ENCODE measurements around the gene ASGR1. TPM values are rescaled to one million over a fixed set of nuclear protein-coding genes. Genes with fewer than 3 reads are reported as not detected.

ASGR1 gene
- total and polyA plus RNA-seq, 4 donors, result 127 to 728 (median 471) TPM

DNA sequence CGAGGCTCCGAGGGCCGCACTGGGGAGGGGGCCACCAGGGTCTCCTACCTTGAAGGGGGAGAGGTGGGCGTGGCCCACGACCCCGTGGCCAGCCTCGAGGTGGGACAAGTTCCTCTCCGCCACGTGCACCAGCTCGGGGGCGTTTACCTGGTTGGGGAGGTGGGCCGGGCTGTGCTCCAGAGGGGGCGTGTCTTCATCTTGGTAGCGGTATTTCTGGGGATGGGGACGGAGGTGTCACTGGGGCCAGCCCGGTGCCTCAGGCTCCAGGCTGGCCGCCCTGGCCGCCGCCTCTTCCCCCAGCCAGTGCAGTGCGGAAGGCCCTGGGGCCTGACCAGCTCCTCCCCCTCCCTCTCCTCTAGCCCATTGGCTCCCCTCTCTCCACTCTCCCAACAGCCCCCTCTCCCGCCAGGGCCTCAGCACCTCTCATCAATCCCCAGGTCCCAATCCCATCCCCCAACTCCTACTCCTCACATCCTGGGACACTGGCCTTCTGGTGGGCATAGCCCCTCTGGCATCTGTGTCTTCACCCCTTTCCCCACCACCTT lies 28.9 kb upstream of the ASGR1 start:
- H3K27me3 ChIP-seq (ENCODE audit: control insufficient read depth in 4 of 4, insufficient read depth in 4 of 4, low read length in 3 of 4), result no peaks in the 10 kb centered on the region
- no peak overlapping the region for H3K27ac ChIP-seq (ENCODE audit: low read depth in 1 of 2, low read length in 2 of 2)
- WGBS, result 67% methylated on average over 21 of the region's 21 CpGs
- H3K9ac ChIP-seq (ENCODE audit: low read depth in 1 of 2, low read length in 2 of 2), result no peak overlapping the region
- TF ChIP-seq TAF1 (conservative IDR thresholded peaks at IDR 0.05), result no peak
- TF ChIP-seq, protein P1, sequence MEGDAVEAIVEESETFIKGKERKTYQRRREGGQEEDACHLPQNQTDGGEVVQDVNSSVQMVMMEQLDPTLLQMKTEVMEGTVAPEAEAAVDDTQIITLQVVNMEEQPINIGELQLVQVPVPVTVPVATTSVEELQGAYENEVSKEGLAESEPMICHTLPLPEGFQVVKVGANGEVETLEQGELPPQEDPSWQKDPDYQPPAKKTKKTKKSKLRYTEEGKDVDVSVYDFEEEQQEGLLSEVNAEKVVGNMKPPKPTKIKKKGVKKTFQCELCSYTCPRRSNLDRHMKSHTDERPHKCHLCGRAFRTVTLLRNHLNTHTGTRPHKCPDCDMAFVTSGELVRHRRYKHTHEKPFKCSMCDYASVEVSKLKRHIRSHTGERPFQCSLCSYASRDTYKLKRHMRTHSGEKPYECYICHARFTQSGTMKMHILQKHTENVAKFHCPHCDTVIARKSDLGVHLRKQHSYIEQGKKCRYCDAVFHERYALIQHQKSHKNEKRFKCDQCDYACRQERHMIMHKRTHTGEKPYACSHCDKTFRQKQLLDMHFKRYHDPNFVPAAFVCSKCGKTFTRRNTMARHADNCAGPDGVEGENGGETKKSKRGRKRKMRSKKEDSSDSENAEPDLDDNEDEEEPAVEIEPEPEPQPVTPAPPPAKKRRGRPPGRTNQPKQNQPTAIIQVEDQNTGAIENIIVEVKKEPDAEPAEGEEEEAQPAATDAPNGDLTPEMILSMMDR (IDR thresholded peaks at IDR 0.05; ENCODE audit: low read depth, low read length, missing input control), result no peak
- TF ChIP-seq, protein P2, sequence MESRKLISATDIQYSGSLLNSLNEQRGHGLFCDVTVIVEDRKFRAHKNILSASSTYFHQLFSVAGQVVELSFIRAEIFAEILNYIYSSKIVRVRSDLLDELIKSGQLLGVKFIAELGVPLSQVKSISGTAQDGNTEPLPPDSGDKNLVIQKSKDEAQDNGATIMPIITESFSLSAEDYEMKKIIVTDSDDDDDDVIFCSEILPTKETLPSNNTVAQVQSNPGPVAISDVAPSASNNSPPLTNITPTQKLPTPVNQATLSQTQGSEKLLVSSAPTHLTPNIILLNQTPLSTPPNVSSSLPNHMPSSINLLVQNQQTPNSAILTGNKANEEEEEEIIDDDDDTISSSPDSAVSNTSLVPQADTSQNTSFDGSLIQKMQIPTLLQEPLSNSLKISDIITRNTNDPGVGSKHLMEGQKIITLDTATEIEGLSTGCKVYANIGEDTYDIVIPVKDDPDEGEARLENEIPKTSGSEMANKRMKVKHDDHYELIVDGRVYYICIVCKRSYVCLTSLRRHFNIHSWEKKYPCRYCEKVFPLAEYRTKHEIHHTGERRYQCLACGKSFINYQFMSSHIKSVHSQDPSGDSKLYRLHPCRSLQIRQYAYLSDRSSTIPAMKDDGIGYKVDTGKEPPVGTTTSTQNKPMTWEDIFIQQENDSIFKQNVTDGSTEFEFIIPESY (IDR thresholded peaks at IDR 0.05), result no peak
- TF ChIP-seq, protein P3, sequence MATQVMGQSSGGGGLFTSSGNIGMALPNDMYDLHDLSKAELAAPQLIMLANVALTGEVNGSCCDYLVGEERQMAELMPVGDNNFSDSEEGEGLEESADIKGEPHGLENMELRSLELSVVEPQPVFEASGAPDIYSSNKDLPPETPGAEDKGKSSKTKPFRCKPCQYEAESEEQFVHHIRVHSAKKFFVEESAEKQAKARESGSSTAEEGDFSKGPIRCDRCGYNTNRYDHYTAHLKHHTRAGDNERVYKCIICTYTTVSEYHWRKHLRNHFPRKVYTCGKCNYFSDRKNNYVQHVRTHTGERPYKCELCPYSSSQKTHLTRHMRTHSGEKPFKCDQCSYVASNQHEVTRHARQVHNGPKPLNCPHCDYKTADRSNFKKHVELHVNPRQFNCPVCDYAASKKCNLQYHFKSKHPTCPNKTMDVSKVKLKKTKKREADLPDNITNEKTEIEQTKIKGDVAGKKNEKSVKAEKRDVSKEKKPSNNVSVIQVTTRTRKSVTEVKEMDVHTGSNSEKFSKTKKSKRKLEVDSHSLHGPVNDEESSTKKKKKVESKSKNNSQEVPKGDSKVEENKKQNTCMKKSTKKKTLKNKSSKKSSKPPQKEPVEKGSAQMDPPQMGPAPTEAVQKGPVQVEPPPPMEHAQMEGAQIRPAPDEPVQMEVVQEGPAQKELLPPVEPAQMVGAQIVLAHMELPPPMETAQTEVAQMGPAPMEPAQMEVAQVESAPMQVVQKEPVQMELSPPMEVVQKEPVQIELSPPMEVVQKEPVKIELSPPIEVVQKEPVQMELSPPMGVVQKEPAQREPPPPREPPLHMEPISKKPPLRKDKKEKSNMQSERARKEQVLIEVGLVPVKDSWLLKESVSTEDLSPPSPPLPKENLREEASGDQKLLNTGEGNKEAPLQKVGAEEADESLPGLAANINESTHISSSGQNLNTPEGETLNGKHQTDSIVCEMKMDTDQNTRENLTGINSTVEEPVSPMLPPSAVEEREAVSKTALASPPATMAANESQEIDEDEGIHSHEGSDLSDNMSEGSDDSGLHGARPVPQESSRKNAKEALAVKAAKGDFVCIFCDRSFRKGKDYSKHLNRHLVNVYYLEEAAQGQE (IDR thresholded peaks at IDR 0.05), result no peak
- TF ChIP-seq EGR1 (IDR thresholded peaks at IDR 0.05; ENCODE audit: low read depth in 2 of 2), result no peak
- TF ChIP-seq, protein P4, sequence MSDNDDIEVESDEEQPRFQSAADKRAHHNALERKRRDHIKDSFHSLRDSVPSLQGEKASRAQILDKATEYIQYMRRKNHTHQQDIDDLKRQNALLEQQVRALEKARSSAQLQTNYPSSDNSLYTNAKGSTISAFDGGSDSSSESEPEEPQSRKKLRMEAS (IDR thresholded peaks at IDR 0.05), result no peak
- no peak for TF ChIP-seq NR2F2 (IDR thresholded peaks at IDR 0.05)
- no peak for TF ChIP-seq FOXA2 (IDR thresholded peaks at IDR 0.05)
- no peak for TF ChIP-seq HNF4A (conservative IDR thresholded peaks at IDR 0.05)
- no peak for TF ChIP-seq GABPA (IDR thresholded peaks at IDR 0.05 in 1 of 2, conservative IDR thresholded peaks at IDR 0.05 in 1 of 2)
- TF ChIP-seq JUND (IDR thresholded peaks at IDR 0.05), result no peak
- no peak for TF ChIP-seq SP1 (IDR thresholded peaks at IDR 0.05)
- TF ChIP-seq, protein P5, sequence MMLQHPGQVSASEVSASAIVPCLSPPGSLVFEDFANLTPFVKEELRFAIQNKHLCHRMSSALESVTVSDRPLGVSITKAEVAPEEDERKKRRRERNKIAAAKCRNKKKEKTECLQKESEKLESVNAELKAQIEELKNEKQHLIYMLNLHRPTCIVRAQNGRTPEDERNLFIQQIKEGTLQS (IDR thresholded peaks at IDR 0.05), result no peak
- no peak for TF ChIP-seq YY1 (IDR thresholded peaks at IDR 0.05)
- TF ChIP-seq RXRA (IDR thresholded peaks at IDR 0.05), result no peak
- no peak for TF ChIP-seq RAD21 (IDR thresholded peaks at IDR 0.05)
- TF ChIP-seq HNF4G (IDR thresholded peaks at IDR 0.05), result no peak
- H3K9me3 ChIP-seq (ENCODE audit: control insufficient read depth in 4 of 4, low read length in 3 of 4), result no peaks in the 10 kb centered on the region
- no peak for DNase-seq (ENCODE audit: low spot score)
- H3K36me3 ChIP-seq (ENCODE audit: control insufficient read depth in 4 of 4, insufficient read depth in 3 of 4, low read depth in 1 of 4, low read length in 3 of 4), result no peaks in the 10 kb centered on the region
- peaks cover 0 to 2% (median 0%) of the 10 kb centered on the region in 4 donors for H3K4me1 ChIP-seq (ENCODE audit: control insufficient read depth in 4 of 4, insufficient read depth in 4 of 4, low read length in 3 of 4)
- no peak overlapping the region for H3K4me3 ChIP-seq (ENCODE audit: low read depth in 1 of 3, low read length in 3 of 3)
